ENCODE data around the gene SLIRP. TPM values are rescaled to one million over a fixed set of nuclear protein-coding genes. Genes with fewer than 3 reads are reported as not detected.

Gene SLIRP
- total and polyA plus RNA-seq, 2 experiments from 2014 or later = 246 to 425 TPM

DNA sequence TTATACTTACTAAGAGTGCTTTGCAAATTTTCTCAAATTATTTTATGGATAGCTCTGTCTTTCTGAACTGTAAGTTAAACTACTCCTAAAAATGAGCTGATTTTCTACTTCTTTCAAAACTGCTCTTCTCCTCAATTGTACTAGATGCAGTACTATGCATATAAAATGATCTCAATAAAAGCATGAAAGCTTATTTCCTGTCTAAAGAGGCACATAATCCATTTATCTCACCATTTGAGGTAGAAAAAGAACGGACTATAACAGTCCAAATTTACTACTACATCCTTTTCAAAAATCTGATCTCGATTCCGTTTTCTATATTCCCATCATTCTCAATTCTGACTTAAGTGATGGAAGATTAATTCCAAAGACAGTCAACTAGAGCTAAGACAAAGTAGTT lies 14.4 kb downstream of the SLIRP start:
- Histone ChIP-seq H3K79me2 (peaks cover 5% of the 10 kb centered on the region), H3K27ac (no peak overlapping the region), H3K9me3 (ENCODE audit: low read depth) (no peaks in the 10 kb centered on the region), H3K4me3 (no peak overlapping the region), H4K20me1 (ENCODE audit: insufficient read depth, poor library complexity, severe bottlenecking) (no peaks in the 10 kb centered on the region), H3K9me2 (replicated peaks; ENCODE audit: insufficient read depth) (no peaks in the 10 kb centered on the region), H3K4me2 (no peak overlapping the region), H3K27me3 (no peaks in the 10 kb centered on the region), H2AFZ (no peak overlapping the region), H3K4me1 (ENCODE audit: insufficient read depth) (no peaks in the 10 kb centered on the region), H3K36me3 (replicated peaks; ENCODE audit: insufficient read depth, low read depth) (no peaks in the 10 kb centered on the region)
- no peak for DNase-seq (ENCODE audit: low spot score)
- TF ChIP-seq, protein P1, sequence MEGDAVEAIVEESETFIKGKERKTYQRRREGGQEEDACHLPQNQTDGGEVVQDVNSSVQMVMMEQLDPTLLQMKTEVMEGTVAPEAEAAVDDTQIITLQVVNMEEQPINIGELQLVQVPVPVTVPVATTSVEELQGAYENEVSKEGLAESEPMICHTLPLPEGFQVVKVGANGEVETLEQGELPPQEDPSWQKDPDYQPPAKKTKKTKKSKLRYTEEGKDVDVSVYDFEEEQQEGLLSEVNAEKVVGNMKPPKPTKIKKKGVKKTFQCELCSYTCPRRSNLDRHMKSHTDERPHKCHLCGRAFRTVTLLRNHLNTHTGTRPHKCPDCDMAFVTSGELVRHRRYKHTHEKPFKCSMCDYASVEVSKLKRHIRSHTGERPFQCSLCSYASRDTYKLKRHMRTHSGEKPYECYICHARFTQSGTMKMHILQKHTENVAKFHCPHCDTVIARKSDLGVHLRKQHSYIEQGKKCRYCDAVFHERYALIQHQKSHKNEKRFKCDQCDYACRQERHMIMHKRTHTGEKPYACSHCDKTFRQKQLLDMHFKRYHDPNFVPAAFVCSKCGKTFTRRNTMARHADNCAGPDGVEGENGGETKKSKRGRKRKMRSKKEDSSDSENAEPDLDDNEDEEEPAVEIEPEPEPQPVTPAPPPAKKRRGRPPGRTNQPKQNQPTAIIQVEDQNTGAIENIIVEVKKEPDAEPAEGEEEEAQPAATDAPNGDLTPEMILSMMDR (IDR thresholded peaks at IDR 0.05; ENCODE audit: poor library complexity) = no peak
- TF ChIP-seq EZH2phosphoT487 (IDR thresholded peaks at IDR 0.05; ENCODE audit: low read depth, severe bottlenecking, unreplicated experiment) = no peak
- no peak for TF ChIP-seq EZH2 (IDR thresholded peaks at IDR 0.05; ENCODE audit: borderline replicate concordance)
- WGBS (ENCODE audit: low lambda C conversion rate, missing lambda C conversion rate) = 96% methylated on average over 3 of the region's 3 CpGs

GRCh38 chr14:77730976-77731497 lies 23.1 kb downstream of the SLIRP start:
- H2AFZ ChIP-seq = no peak overlapping the region
- no peak overlapping the region for H3K4me2 ChIP-seq
- 89% methylated on average over 3 of the region's 3 CpGs for WGBS (ENCODE audit: low lambda C conversion rate, missing lambda C conversion rate)
- no peak for DNase-seq (ENCODE audit: low spot score)
- no peaks in the 10 kb centered on the region for H3K27me3 ChIP-seq
- H3K9me2 ChIP-seq (replicated peaks; ENCODE audit: insufficient read depth) = no peaks in the 10 kb centered on the region
- no peak overlapping the region for H3K27ac ChIP-seq
- H4K20me1 ChIP-seq (ENCODE audit: insufficient read depth, poor library complexity, severe bottlenecking) = no peaks in the 10 kb centered on the region
- H3K4me1 ChIP-seq (ENCODE audit: insufficient read depth) = no peaks in the 10 kb centered on the region
- H3K9me3 ChIP-seq (ENCODE audit: low read depth) = no peaks in the 10 kb centered on the region
- no peak for TF ChIP-seq EZH2phosphoT487 (IDR thresholded peaks at IDR 0.05; ENCODE audit: low read depth, severe bottlenecking, unreplicated experiment)
- TF ChIP-seq, protein P1 (IDR thresholded peaks at IDR 0.05; ENCODE audit: poor library complexity) = no peak
- TF ChIP-seq EZH2 (IDR thresholded peaks at IDR 0.05; ENCODE audit: borderline replicate concordance) = no peak
- H3K79me2 ChIP-seq = peaks cover 9% of the 10 kb centered on the region
- H3K4me3 ChIP-seq = no peak overlapping the region
- peaks cover 13% of the 10 kb centered on the region for H3K36me3 ChIP-seq (replicated peaks; ENCODE audit: insufficient read depth, low read depth)

GRCh38 chr14:77738559-77739250 lies 30.8 kb downstream of the SLIRP start:
- 90% methylated on average over 7 of the region's 7 CpGs for WGBS (ENCODE audit: low lambda C conversion rate, missing lambda C conversion rate)
- TF ChIP-seq EZH2phosphoT487 (IDR thresholded peaks at IDR 0.05; ENCODE audit: low read depth, severe bottlenecking, unreplicated experiment) (no peak), EZH2 (IDR thresholded peaks at IDR 0.05; ENCODE audit: borderline replicate concordance) (no peak)
- TF ChIP-seq, protein P1 (IDR thresholded peaks at IDR 0.05; ENCODE audit: poor library complexity) = no peak
- Histone ChIP-seq H3K4me3 (no peak overlapping the region), H4K20me1 (ENCODE audit: insufficient read depth, poor library complexity, severe bottlenecking) (no peaks in the 10 kb centered on the region), H3K27ac (no peak overlapping the region), H2AFZ (no peak overlapping the region), H3K27me3 (no peaks in the 10 kb centered on the region), H3K4me1 (ENCODE audit: insufficient read depth) (no peaks in the 10 kb centered on the region), H3K9me2 (replicated peaks; ENCODE audit: insufficient read depth) (no peaks in the 10 kb centered on the region), H3K36me3 (replicated peaks; ENCODE audit: insufficient read depth, low read depth) (peaks cover 11% of the 10 kb centered on the region), H3K9me3 (ENCODE audit: low read depth) (no peaks in the 10 kb centered on the region), H3K4me2 (no peak overlapping the region), H3K79me2 (peaks cover 15% of the 10 kb centered on the region)
- DNase-seq (ENCODE audit: low spot score) = no peak

All from hepatocyte (in vitro differentiated cells).